Measurements from ENCODE around the gene FBLN1. TPM values are rescaled to one million over a fixed set of nuclear protein-coding genes. Genes with fewer than 3 reads are reported as not detected.

FBLN1 gene
- total RNA-seq, 1 experiment from 2014 or later, result 183 TPM

GRCh38 chr22:45640941-45641621 lies 138.4 kb downstream of the FBLN1 start (continued):
- TF ChIP-seq ZNF423 (CRISPR knock-in tag; IDR thresholded peaks at IDR 0.05), result no peak

GRCh38 chr22:45642986-45643385 lies 140.3 kb downstream of the FBLN1 start:
- peaks cover 36% of the 10 kb centered on the region for H3K27me3 Mint-ChIP-seq (ENCODE audit: low read depth)
- H3K4me1 Mint-ChIP-seq, result peaks cover 40% of the 10 kb centered on the region
- H3K27ac Mint-ChIP-seq, result no peak overlapping the region
- H3K4me3 Mint-ChIP-seq, result no peak overlapping the region
- POLR2A ChIA-PET, result no interaction called here
- CTCF ChIA-PET, result interaction anchor here (0.7 to 2.4 kb wide), 4 partner anchors 9 to 222 kb away, joined by 3 to 10 read pairs (median 4); no protein-coding TSS in a partner anchor
- H3K9me3 Mint-ChIP-seq, result no peaks in the 10 kb centered on the region
- no peak for DNase-seq (ENCODE audit: low spot score)
- H3K36me3 Mint-ChIP-seq, result no peaks in the 10 kb centered on the region
- no peak for ATAC-seq
- no peak for TF ChIP-seq FOXP4 (CRISPR knock-in tag; IDR thresholded peaks at IDR 0.05)
- no peak for TF ChIP-seq IRF1 (CRISPR knock-in tag; IDR thresholded peaks at IDR 0.05)
- TF ChIP-seq ELF4 (CRISPR knock-in tag; IDR thresholded peaks at IDR 0.05; ENCODE audit: low read depth), result no peak
- no peak for TF ChIP-seq PRDM15 (CRISPR knock-in tag; IDR thresholded peaks at IDR 0.05)
- TF ChIP-seq ZNF425 (CRISPR knock-in tag; conservative IDR thresholded peaks at IDR 0.05), result no peak
- no peak for TF ChIP-seq FOXK1 (CRISPR knock-in tag; IDR thresholded peaks at IDR 0.05)
- no peak for TF ChIP-seq HMGXB4 (CRISPR knock-in tag; IDR thresholded peaks at IDR 0.05)
- no peak for TF ChIP-seq JAZF1 (CRISPR knock-in tag; IDR thresholded peaks at IDR 0.05)
- no peak for TF ChIP-seq ZNF512 (CRISPR knock-in tag; IDR thresholded peaks at IDR 0.05; ENCODE audit: borderline replicate concordance)
- no peak for TF ChIP-seq NR1H2 (CRISPR knock-in tag; IDR thresholded peaks at IDR 0.05)
- TF ChIP-seq ZNF232 (CRISPR knock-in tag; IDR thresholded peaks at IDR 0.05), result no peak
- no peak for TF ChIP-seq E2F4 (CRISPR knock-in tag; IDR thresholded peaks at IDR 0.05; ENCODE audit: borderline replicate concordance, low read depth)
- TF ChIP-seq ATF6 (CRISPR knock-in tag; IDR thresholded peaks at IDR 0.05), result no peak
- no peak for TF ChIP-seq ATF3 (CRISPR knock-in tag; conservative IDR thresholded peaks at IDR 0.05)
- no peak for TF ChIP-seq ZNF121 (CRISPR knock-in tag; IDR thresholded peaks at IDR 0.05)
- no peak for TF ChIP-seq ESRRA (CRISPR knock-in tag; IDR thresholded peaks at IDR 0.05; ENCODE audit: borderline replicate concordance)
- TF ChIP-seq RORB (CRISPR knock-in tag; IDR thresholded peaks at IDR 0.05), result no peak
